SJSA1 (cell line): ENCODE results near the gene TPD52L2. TPM values are rescaled to one million over a fixed set of nuclear protein-coding genes. Genes with fewer than 3 reads are reported as not detected.

ENCODE experiments used
- DNase-seq, 2 experiments: peaks; one replicate each; pipeline ENCODE4 v3.0.0-alpha.2; 2015 to 2020; ENCODE audit warnings: low spot score in 2 of 2, low read depth in 1 of 2
- H3K27ac ChIP-seq: fragments of 250-450 bp; sonication (Bioruptor Pico); 2 replicates; pipeline ENCODE4 v1.5.1; 2020; ENCODE audit warnings: mild to moderate bottlenecking, moderate library complexity
- H3K27me3 ChIP-seq: fragments of 250-450 bp; sonication (Bioruptor Pico); replicated peaks from 2 replicates; pipeline ENCODE4 v1.5.1; 2020; ENCODE audit warnings: mild to moderate bottlenecking, moderate library complexity
- H3K36me3 ChIP-seq: fragments of 250-450 bp; sonication (Bioruptor Pico); 2 replicates; pipeline ENCODE4 v1.5.1; 2020; ENCODE audit warnings: mild to moderate bottlenecking
- H3K4me1 ChIP-seq: fragments of 250-450 bp; sonication (Bioruptor Pico); replicated peaks from 2 replicates; pipeline ENCODE4 v1.6.1; 2021; ENCODE audit warnings: mild to moderate bottlenecking
- H3K4me3 ChIP-seq: fragments of 250-450 bp; sonication (Bioruptor Pico); 2 replicates; pipeline ENCODE4 v1.5.1; 2020; ENCODE audit warnings: mild to moderate bottlenecking
- H3K9me3 ChIP-seq: fragments of 250-450 bp; sonication (Bioruptor Pico); replicated peaks from 2 replicates; pipeline ENCODE4 v1.5.1; 2020; ENCODE audit warnings: mild to moderate bottlenecking
- total RNA-seq: library from RNA; depleted of rRNA; stranded (reverse); fragments of >200 nt; shearing (Covaris generic); gene quantifications from 2 replicates; pipeline ENCODE4 v1.2.3, GENCODE V29; 2014; rRNA removed

Gene TPD52L2
- total RNA-seq, 1 experiment from 2014 or later = 101 TPM

- H3K4me3 ChIP-seq = no peak overlapping the region
- no peaks in the 10 kb centered on the region for H3K4me1 ChIP-seq
- peaks cover 72% of the 10 kb centered on the region for H3K36me3 ChIP-seq
- H3K27me3 ChIP-seq = no peaks in the 10 kb centered on the region
- DNase-seq = no peak
- no peak overlapping the region for H3K27ac ChIP-seq
- H3K9me3 ChIP-seq = no peaks in the 10 kb centered on the region
These were observed 74.2 kb downstream of the TPD52L2 start for GRCh38 chr20:63939061-63939935.

GRCh38 chr20:63940071-63940471, 75.0 kb downstream of the TPD52L2 start:
- H3K27me3 ChIP-seq = no peaks in the 10 kb centered on the region
- DNase-seq = no peak
- no peaks in the 10 kb centered on the region for H3K4me1 ChIP-seq
- no peak overlapping the region for H3K4me3 ChIP-seq
- no peak overlapping the region for H3K27ac ChIP-seq
- H3K9me3 ChIP-seq = no peaks in the 10 kb centered on the region
- H3K36me3 ChIP-seq = peaks cover 72% of the 10 kb centered on the region

GRCh38 chr20:63940472-63941266, 75.6 kb downstream of the TPD52L2 start:
- DNase-seq = no peak
- H3K4me3 ChIP-seq = no peak overlapping the region
- no peaks in the 10 kb centered on the region for H3K27me3 ChIP-seq
- no peaks in the 10 kb centered on the region for H3K4me1 ChIP-seq
- H3K9me3 ChIP-seq = no peaks in the 10 kb centered on the region
- peaks cover 72% of the 10 kb centered on the region for H3K36me3 ChIP-seq
- H3K27ac ChIP-seq = no peak overlapping the region

Other genes starting within 250 kb of the TPD52L2 start
- gene GMEB2, start 238.2 kb upstream of the TPD52L2 start, total RNA-seq = 8.7 and 10.4 TPM in 2 replicates
- 1.3 and 4.6 TPM in 2 replicates for gene STMN3, start 211.8 kb upstream of the TPD52L2 start, total RNA-seq
- 8.4 and 11.0 TPM in 2 replicates for gene RTEL1, start 207.0 kb upstream of the TPD52L2 start, total RNA-seq
- gene TNFRSF6B, start 168.6 kb upstream of the TPD52L2 start, total RNA-seq = 1.9 TPM in 1 of 2 replicates, not detected in the other
- 49.1 and 67.6 TPM in 2 replicates for gene ARFRP1, start 157.3 kb upstream of the TPD52L2 start, total RNA-seq
- gene ZGPAT, start 157.2 kb upstream of the TPD52L2 start, total RNA-seq = 22.8 and 43.9 TPM in 2 replicates
- gene LIME1, start 128.6 kb upstream of the TPD52L2 start, total RNA-seq = 10.2 and 38.5 TPM in 2 replicates
- 66.9 and 95.6 TPM in 2 replicates for gene SLC2A4RG, start 125.5 kb upstream of the TPD52L2 start, total RNA-seq
- gene ZBTB46, start 34.0 kb upstream of the TPD52L2 start, total RNA-seq = 2.4 and 3.8 TPM in 2 replicates
- gene ABHD16B, start 3.8 kb upstream of the TPD52L2 start, total RNA-seq = not detected in 2 replicates
- 48.5 and 60.0 TPM in 2 replicates for gene DNAJC5, start 29.9 kb downstream of the TPD52L2 start, total RNA-seq
- gene UCKL1, start 91.1 kb downstream of the TPD52L2 start, total RNA-seq = 10.3 and 22.7 TPM in 2 replicates
- gene ZNF512B, start 104.7 kb downstream of the TPD52L2 start, total RNA-seq = 10.9 and 14.3 TPM in 2 replicates
- 0.41 and 0.47 TPM in 2 replicates for gene SAMD10, start 114.4 kb downstream of the TPD52L2 start, total RNA-seq
- 72.1 and 76.6 TPM in 2 replicates for gene PRPF6, start 115.9 kb downstream of the TPD52L2 start, total RNA-seq
- gene C20orf204, start 170.9 kb downstream of the TPD52L2 start, total RNA-seq = 0.24 and 0.94 TPM in 2 replicates
- 61.7 and 70.0 TPM in 2 replicates for gene SOX18, start 184.4 kb downstream of the TPD52L2 start, total RNA-seq
- gene TCEA2, start 197.9 kb downstream of the TPD52L2 start, total RNA-seq = 120 and 139 TPM in 2 replicates
- 18.5 and 21.3 TPM in 2 replicates for gene RGS19, start 214.2 kb downstream of the TPD52L2 start, total RNA-seq
- gene OPRL1, start 214.8 kb downstream of the TPD52L2 start, total RNA-seq = 0.09 and 0.16 TPM in 2 replicates
- gene LKAAEAR1, start 219.1 kb downstream of the TPD52L2 start, total RNA-seq = 0.24 and 6.6 TPM in 2 replicates
- gene NPBWR2, start 242.3 kb downstream of the TPD52L2 start, total RNA-seq = not detected in 2 replicates